GM10266 (cell line): ENCODE results near the gene C5orf58.

ENCODE experiments used
- DNase-seq: peaks from one replicate; pipeline ENCODE4 v3.0.0; 2012; ENCODE audit errors: extremely low spot score
- CTCF ChIP-seq: IDR thresholded peaks from 2 replicates; pipeline ENCODE4 v1.5.1; 2012; ENCODE audit warnings: mild to moderate bottlenecking, low read depth; ENCODE audit not compliant: control insufficient read depth, insufficient read depth; ENCODE audit errors: missing control alignments

Gene C5orf58

GRCh38 chr5:170275376-170275994 is 42.7 kb downstream of the C5orf58 start:
- DNase-seq: no peak
- TF ChIP-seq CTCF: no peak

- no peak for TF ChIP-seq CTCF
- no peak for DNase-seq
These were observed 43.4 kb downstream of the C5orf58 start for GRCh38 chr5:170276140-170276539.

- no peak for DNase-seq
- no peak for TF ChIP-seq CTCF
These were observed 45.1 kb downstream of the C5orf58 start for GRCh38 chr5:170277867-170278281.

- DNase-seq: peak; percentile 80
- no peak for TF ChIP-seq CTCF
These were observed 46.0 kb downstream of the C5orf58 start for GRCh38 chr5:170278611-170279458.

- no peak for TF ChIP-seq CTCF
- no peak for DNase-seq
These were observed 46.7 kb downstream of the C5orf58 start for GRCh38 chr5:170279459-170279817.

GRCh38 chr5:170280011-170280493 is 47.3 kb downstream of the C5orf58 start:
- TF ChIP-seq CTCF: no peak
- DNase-seq: no peak

GRCh38 chr5:170283296-170283695 is 50.5 kb downstream of the C5orf58 start:
- TF ChIP-seq CTCF: no peak
- no peak for DNase-seq
